Measurements from ENCODE around the gene STARD4.

Gene STARD4

GRCh38 chr5:111447822-111448221, 64.5 kb downstream of the STARD4 start:
- Histone ChIP-seq H3K27ac (ENCODE audit: low read depth, low read length, severe bottlenecking) (no peak overlapping the region), H3K4me3 (ENCODE audit: extremely low read depth, insufficient read depth, low read length, poor library complexity, severe bottlenecking) (no peak overlapping the region)
- WGBS, 2 experiments (ENCODE audit: insufficient coverage in 2 of 2): no CpG with 5 or more reads among the region's 2 CpGs

GRCh38 chr5:111447099-111447498, 65.2 kb downstream of the STARD4 start:
- Histone ChIP-seq H3K4me3 (ENCODE audit: extremely low read depth, insufficient read depth, low read length, poor library complexity, severe bottlenecking) (no peak overlapping the region), H3K4me1 (ENCODE audit: control insufficient read depth, insufficient read depth, low read length, poor library complexity, severe bottlenecking) (peaks cover 9% of the 10 kb centered on the region), H3K36me3 (ENCODE audit: control insufficient read depth, insufficient read depth, low read length) (no peaks in the 10 kb centered on the region), H3K9me3 (ENCODE audit: control insufficient read depth, low read length) (no peaks in the 10 kb centered on the region), H3K27ac (ENCODE audit: low read depth, low read length, severe bottlenecking) (no peak overlapping the region)
- WGBS, 2 experiments (ENCODE audit: insufficient coverage in 2 of 2): 80% methylated on average over 1 of the region's 1 CpG; no CpG with 5 or more reads in 1 of the 2 experiments

More at GRCh38 chr5:111447822-111448221, 64.5 kb downstream of the STARD4 start:
- Histone ChIP-seq H3K36me3 (ENCODE audit: control insufficient read depth, insufficient read depth, low read length) (no peaks in the 10 kb centered on the region), H3K9me3 (ENCODE audit: control insufficient read depth, low read length) (no peaks in the 10 kb centered on the region), H3K4me1 (ENCODE audit: control insufficient read depth, insufficient read depth, low read length, poor library complexity, severe bottlenecking) (peaks cover 9% of the 10 kb centered on the region)
